Fibroblast of lung (primary cell): Measurements from ENCODE around the gene SERPIND1. TPM values are rescaled to one million over a fixed set of nuclear protein-coding genes. Genes with fewer than 3 reads are reported as not detected.
"Not testable (repeated sequence)": the region's sequence is repeated elsewhere in the genome, so short reads cannot be mapped to it uniquely, and the experiment has no call there.

Experiments used
- DNase-seq, 2 donors: peaks; one replicate each; pipeline versions ENCODE4 v3.0.0 to v3.0.0-alpha.2; 2010; ENCODE audit warnings: low read depth in 2 of 2
- H2AFZ ChIP-seq: 2 replicates; pipeline ENCODE4 v1.5.1; 2012; ENCODE audit warnings: low read length, control low read depth, inconsistent platforms
- H3K27ac ChIP-seq: 2 replicates; pipeline ENCODE4 v1.5.1; 2011; ENCODE audit warnings: low read length, control low read depth; ENCODE audit not compliant: insufficient read depth
- H3K27me3 ChIP-seq: 2 replicates; pipeline ENCODE4 v1.5.1; 2011; ENCODE audit warnings: mild to moderate bottlenecking, low read length; ENCODE audit not compliant: control insufficient read depth, insufficient read depth
- H3K36me3 ChIP-seq: 2 replicates; pipeline ENCODE4 v1.5.1; 2011; ENCODE audit warnings: low read length; ENCODE audit not compliant: control insufficient read depth, insufficient read depth
- H3K4me1 ChIP-seq: 2 replicates; pipeline ENCODE4 v1.5.1; 2011; ENCODE audit warnings: low read length; ENCODE audit not compliant: control insufficient read depth, insufficient read depth; ENCODE audit errors: extremely low read depth
- H3K4me2 ChIP-seq: 2 replicates; pipeline ENCODE4 v1.5.1; 2011; ENCODE audit warnings: low read length, control low read depth; ENCODE audit not compliant: insufficient read depth; ENCODE audit errors: extremely low read depth
- H3K4me3 ChIP-seq, 4 experiments: fragments of 200-600 bp in 1 of 4; sonication (generic) in 1 of 4; replicated peaks in 1 of 4; 2 replicates each; pipeline ENCODE4 v1.5.1; 2011 to 2016; ENCODE audit warnings: low read length in 4 of 4, low read depth in 3 of 4, mild to moderate bottlenecking in 3 of 4, control low read depth in 2 of 4, inconsistent platforms in 1 of 4, mixed read lengths in 1 of 4; ENCODE audit not compliant: insufficient read depth in 1 of 4; ENCODE audit errors: control extremely low read depth in 1 of 4
- H3K79me2 ChIP-seq: 2 replicates; pipeline ENCODE4 v1.5.1; 2012; ENCODE audit warnings: mild to moderate bottlenecking, low read length, inconsistent platforms; ENCODE audit not compliant: control insufficient read depth, insufficient read depth
- H3K9ac ChIP-seq: 2 replicates; pipeline ENCODE4 v1.5.1; 2011; ENCODE audit warnings: mild to moderate bottlenecking, low read length, control low read depth; ENCODE audit not compliant: insufficient read depth
- H3K9me3 ChIP-seq: 2 replicates; pipeline ENCODE4 v1.5.1; 2012; ENCODE audit warnings: low read depth, low read length; ENCODE audit not compliant: control insufficient read depth, insufficient read depth
- H4K20me1 ChIP-seq: 2 replicates; pipeline ENCODE4 v1.5.1; 2011; ENCODE audit warnings: low read length; ENCODE audit not compliant: control insufficient read depth, insufficient read depth; ENCODE audit errors: extremely low read depth
- CTCF ChIP-seq, 2 donors: IDR thresholded peaks in 1 of 2; conservative IDR thresholded peaks in 1 of 2; 1 replicate in 1 of 2; 2 replicates in 1 of 2; pipeline ENCODE4 v1.5.1; 2011 to 2012; ENCODE audit warnings: low read length in 2 of 2, control low read depth in 1 of 2, inconsistent platforms in 1 of 2, low read depth in 1 of 2, mild to moderate bottlenecking in 1 of 2
- EZH2 ChIP-seq: IDR thresholded peaks from 2 replicates; pipeline ENCODE4 v1.5.1; 2012; ENCODE audit warnings: low read length, control low read depth, mild to moderate bottlenecking; ENCODE audit errors: missing control alignments
- polyA plus RNA-seq, 2 donors: library from polyadenylated mRNA; depleted of rRNA in 1 of 2; stranded (reverse) in 1 of 2; unstranded in 1 of 2; fragments of >200 nt; gene quantifications; 2 replicates each; pipeline ENCODE4 v1.2.1, GENCODE V29; 2011 to 2012; ENCODE audit warnings: missing spikeins in 1 of 2
- total RNA-seq: library from RNA; depleted of rRNA; stranded (reverse); fragments of >200 nt; gene quantifications from 2 replicates; pipeline ENCODE4 v1.2.1, GENCODE V29; 2014

The SERPIND1 gene
- total and polyA plus RNA-seq, 2 donors (not counting 1 experiment from before 2014, with no cell fraction given), result 0.03 TPM; not detected in 1

- no peak for TF ChIP-seq CTCF (conservative IDR thresholded peaks at IDR 0.05 in 1 of 2, IDR thresholded peaks at IDR 0.05 in 1 of 2; ENCODE audit: low read depth in 1 of 2, low read length in 2 of 2)
- no peak for TF ChIP-seq EZH2
- no peak overlapping the region for H3K4me3 ChIP-seq
- H3K27ac ChIP-seq, result no peak overlapping the region
- no peaks in the 10 kb centered on the region for H3K9me3 ChIP-seq
- no peaks in the 10 kb centered on the region for H4K20me1 ChIP-seq
- H3K4me2 ChIP-seq, result no peak overlapping the region
- H3K27me3 ChIP-seq, result no peaks in the 10 kb centered on the region
- peaks cover 18% of the 10 kb centered on the region for H3K36me3 ChIP-seq
- no peaks in the 10 kb centered on the region for H3K79me2 ChIP-seq
- H3K4me1 ChIP-seq, result no peaks in the 10 kb centered on the region
- no peak overlapping the region for H2AFZ ChIP-seq
- DNase-seq, result no peak
- H3K9ac ChIP-seq, result no peak overlapping the region
These were observed 46.5 kb upstream of the SERPIND1 start for GRCh38 chr22:20727118-20728015.

GRCh38 chr22:20728523-20729190, 45.3 kb upstream of the SERPIND1 start:
- no peak for DNase-seq
- H4K20me1 ChIP-seq, result no peaks in the 10 kb centered on the region
- no peaks in the 10 kb centered on the region for H3K79me2 ChIP-seq
- no peaks in the 10 kb centered on the region for H3K27me3 ChIP-seq
- no peak overlapping the region for H3K27ac ChIP-seq
- peaks cover 18% of the 10 kb centered on the region for H3K36me3 ChIP-seq
- H3K4me1 ChIP-seq, result no peaks in the 10 kb centered on the region
- no peak overlapping the region for H2AFZ ChIP-seq
- no peak for TF ChIP-seq EZH2
- TF ChIP-seq CTCF (conservative IDR thresholded peaks at IDR 0.05 in 1 of 2, IDR thresholded peaks at IDR 0.05 in 1 of 2; ENCODE audit: low read depth in 1 of 2, low read length in 2 of 2), result no peak
- H3K4me3 ChIP-seq, result no peak overlapping the region
- no peak overlapping the region for H3K9ac ChIP-seq
- H3K9me3 ChIP-seq, result no peaks in the 10 kb centered on the region
- H3K4me2 ChIP-seq, result no peak overlapping the region

DNA sequence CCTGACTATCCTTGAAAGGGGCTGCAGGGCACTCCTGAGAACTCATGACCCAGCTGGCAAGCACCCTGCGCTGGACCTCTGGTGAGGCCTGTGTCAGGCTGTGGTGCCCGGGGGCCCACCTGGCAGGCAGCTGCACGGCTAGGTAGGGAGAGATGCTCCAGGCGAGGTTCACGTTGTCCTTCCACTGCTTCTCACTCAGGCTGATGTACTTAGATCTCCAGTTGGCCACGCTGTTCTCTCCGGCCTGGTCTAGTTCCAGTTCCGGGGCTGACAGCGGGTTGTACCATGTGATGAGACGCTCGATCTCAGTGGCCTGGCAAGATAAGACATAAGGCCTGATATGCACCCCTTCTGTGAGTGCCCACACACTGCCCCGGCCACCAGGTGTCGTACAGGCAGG, 44.7 kb upstream of the SERPIND1 start:
- Histone ChIP-seq H2AFZ (no peak overlapping the region), H3K27ac (no peak overlapping the region), H4K20me1 (no peaks in the 10 kb centered on the region), H3K36me3 (peaks cover 18% of the 10 kb centered on the region), H3K27me3 (no peaks in the 10 kb centered on the region), H3K4me3 (no peak overlapping the region), H3K9ac (no peak overlapping the region), H3K4me1 (no peaks in the 10 kb centered on the region), H3K4me2 (no peak overlapping the region), H3K79me2 (no peaks in the 10 kb centered on the region), H3K9me3 (no peaks in the 10 kb centered on the region)
- TF ChIP-seq EZH2 (no peak), CTCF (conservative IDR thresholded peaks at IDR 0.05 in 1 of 2, IDR thresholded peaks at IDR 0.05 in 1 of 2; ENCODE audit: low read depth in 1 of 2, low read length in 2 of 2) (no peak)
- DNase-seq, result no peak

DNA sequence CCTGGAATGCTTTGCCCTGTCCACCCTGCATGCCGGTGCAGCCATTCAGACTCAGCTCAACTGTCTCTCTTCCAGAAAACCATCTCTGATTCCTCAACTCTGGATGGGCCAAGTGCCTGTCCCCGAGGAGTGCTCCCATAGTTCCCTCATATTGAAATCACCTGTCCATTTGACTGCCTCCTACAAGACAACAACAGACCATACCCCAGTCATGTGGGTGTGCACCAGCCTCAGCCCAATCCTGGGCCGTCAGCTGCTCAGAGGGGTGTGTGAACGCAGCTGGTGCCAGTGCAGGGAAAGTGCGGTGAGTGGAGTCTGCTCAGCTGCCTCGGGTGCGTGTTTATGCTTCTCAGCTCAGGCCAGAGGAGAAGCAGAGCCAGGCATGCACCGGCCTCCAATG, 41.5 kb upstream of the SERPIND1 start:
- H4K20me1 ChIP-seq, H3K79me2 ChIP-seq, DNase-seq, H3K9ac ChIP-seq, H3K4me1 ChIP-seq, H3K27ac ChIP-seq, H3K27me3 ChIP-seq, H2AFZ ChIP-seq, H3K4me2 ChIP-seq, H3K4me3 ChIP-seq, H3K9me3 ChIP-seq: not testable (repeated sequence)
- peaks cover 10% of the 10 kb centered on the region for H3K36me3 ChIP-seq
